ENCODE data around the gene DQX1.
A peak's percentile ranks its signal among the peaks of the same experiment; 100 is the strongest.
"Not testable (repeated sequence)": the region's sequence is repeated elsewhere in the genome, so short reads cannot be mapped to it uniquely, and the experiment has no call there.

Gene DQX1, protein sequence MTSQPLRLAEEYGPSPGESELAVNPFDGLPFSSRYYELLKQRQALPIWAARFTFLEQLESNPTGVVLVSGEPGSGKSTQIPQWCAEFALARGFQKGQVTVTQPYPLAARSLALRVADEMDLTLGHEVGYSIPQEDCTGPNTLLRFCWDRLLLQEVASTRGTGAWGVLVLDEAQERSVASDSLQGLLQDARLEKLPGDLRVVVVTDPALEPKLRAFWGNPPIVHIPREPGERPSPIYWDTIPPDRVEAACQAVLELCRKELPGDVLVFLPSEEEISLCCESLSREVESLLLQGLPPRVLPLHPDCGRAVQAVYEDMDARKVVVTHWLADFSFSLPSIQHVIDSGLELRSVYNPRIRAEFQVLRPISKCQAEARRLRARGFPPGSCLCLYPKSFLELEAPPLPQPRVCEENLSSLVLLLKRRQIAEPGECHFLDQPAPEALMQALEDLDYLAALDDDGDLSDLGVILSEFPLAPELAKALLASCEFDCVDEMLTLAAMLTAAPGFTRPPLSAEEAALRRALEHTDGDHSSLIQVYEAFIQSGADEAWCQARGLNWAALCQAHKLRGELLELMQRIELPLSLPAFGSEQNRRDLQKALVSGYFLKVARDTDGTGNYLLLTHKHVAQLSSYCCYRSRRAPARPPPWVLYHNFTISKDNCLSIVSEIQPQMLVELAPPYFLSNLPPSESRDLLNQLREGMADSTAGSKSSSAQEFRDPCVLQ

DNA sequence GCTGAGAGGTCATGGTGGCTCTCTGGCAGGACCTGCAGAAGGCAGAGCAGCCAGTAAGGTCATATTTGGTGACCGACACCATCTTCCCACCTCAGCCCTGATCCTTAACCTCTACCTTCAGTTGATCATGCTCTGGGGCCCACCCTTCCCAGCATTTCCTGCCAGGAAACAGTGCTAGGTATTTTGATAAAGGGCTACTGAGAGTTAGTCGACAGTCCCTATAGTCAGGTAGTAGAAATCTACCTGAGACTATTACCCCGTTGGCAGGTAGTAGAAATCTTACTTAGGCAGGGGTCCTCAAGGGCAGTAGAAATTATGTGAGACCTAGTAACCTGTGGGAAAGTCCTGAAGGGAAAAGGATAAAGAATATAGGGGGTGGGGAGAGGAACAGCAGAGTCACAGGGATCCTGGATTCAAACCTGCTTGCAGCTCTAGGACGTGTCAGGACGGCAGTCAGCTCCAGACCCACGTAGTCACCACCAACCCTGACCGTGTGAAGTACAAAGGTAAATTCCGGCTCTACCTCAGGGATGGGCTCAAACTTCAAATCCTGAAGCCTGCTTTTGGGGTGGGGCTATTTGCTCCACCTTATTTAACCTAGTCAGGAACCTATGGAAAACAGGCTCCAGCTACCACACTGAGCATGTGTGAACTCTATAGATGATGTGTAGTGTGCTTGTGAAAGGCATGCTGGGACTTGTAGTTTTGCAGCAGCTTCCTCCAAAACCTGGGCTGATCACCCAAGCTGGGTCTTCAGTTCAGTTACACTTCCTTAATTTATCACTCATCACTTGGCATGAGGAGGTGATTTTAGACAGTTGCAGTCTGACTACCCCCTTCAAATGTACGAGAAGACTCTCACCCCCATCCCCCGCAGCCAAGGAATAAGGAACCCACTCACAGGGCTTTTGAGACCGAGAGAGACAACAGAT, at the start of gene DQX1:
TSS of gene DQX1 (minus strand) at position 515 of the 932 bp plus-strand sequence. CDS start at position 13, 502 bp downstream.
- DNase-seq = peak; percentile 67

- no peak for DNase-seq
These were observed 49.3 kb upstream of the DQX1 start for GRCh38 chr2:74575320-74575719.

- peak; percentile 87 for DNase-seq
These were observed 47.9 kb upstream of the DQX1 start for GRCh38 chr2:74573747-74574562.

DNA sequence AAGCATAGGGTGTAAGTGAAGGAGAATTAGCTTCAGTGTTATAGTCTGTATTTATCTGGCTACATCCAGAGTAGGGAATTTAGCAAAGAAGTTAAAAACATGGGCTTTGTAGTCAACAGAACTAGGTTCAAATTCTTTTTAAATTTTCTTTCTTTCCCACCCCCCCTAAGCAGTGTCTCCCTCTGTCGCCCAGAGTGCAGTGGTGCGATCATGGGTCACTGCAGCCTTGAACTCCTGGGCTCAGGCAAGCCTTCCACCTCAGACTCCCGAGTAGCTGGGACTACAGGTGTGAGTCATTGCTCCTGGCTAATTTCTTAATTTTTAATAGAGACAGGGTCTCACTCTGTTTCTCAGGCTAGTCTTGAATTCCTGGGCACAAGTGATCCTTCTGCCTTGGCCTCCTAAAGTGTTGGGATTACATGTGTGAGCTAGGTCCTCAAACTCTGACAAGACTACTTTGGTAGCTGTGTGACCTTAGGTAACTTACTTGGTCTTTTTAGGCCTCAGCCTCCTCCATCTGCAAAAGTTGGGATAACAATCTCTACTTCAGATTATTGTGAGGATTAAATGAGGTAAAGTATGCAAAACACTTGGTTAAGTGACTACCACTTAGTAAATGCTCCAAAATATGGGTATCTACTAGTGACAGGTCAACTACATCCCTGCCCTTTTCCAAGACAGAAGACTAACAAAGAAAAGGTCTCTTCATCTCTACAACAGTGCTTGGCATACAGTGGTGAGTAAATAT, 46.3 kb upstream of the DQX1 start:
- no peak for DNase-seq

DNA sequence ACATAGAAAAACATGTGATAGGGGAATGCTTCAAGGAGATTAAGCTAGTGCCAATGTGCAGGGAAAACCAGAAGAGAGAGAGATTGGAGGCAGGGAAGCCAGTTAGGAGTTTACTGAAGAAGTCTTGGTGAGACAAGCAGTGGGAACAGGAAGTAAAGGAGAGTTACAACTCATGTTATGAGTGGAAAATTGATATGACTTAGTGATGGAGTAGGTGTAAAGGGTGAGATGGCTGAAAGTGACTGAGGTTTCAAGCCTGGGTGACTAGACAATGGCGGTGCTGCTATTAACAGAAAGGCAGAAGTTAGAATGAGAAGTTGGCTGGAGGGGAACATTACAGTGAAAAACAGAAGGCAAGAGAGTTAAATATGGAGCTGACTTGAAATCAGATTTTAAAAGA, 45.0 kb upstream of the DQX1 start:
- no peak for DNase-seq

- no peak for DNase-seq
These were observed 43.7 kb upstream of the DQX1 start for GRCh38 chr2:74569686-74570085.

- DNase-seq = no peak
These were observed 41.9 kb upstream of the DQX1 start for GRCh38 chr2:74567881-74568280.

- DNase-seq = no peak
These were observed 40.7 kb upstream of the DQX1 start for GRCh38 chr2:74566754-74567085.

GRCh38 chr2:74566076-74566753, 40.2 kb upstream of the DQX1 start:
- no peak for DNase-seq

GRCh38 chr2:74564222-74564621, 38.2 kb upstream of the DQX1 start:
- DNase-seq = no peak

DNA sequence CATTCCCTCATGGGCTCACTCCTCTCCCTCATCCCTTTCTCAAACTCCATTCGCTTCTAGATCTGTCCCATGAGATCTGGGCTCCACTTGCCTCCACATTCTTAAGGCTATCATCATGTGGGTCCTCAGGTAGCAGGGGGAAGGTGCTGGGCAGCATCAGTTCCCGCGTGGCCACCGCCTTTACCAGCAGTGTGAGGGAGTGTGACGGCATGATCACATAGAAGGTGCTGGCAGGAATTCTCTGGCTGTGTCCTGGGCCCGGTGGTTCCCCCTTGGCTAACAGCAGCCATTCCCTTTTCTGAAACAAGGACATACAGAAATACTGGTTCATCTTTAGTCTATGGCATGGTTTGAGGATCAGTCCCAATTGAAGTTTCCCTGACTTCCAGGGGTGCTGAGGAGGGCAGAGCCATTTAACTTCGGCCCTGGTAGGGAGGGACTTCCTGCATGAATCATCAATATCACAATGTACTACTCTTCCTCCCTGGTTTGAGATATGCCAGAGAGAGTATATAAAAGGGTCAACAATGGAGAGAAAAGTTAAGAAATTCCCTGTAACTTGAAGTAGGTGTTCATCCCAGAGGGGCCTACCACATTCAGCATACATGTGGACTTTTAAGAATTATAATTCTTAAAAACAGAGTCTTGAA, 36.2 kb upstream of the DQX1 start:
- DNase-seq = no peak

- not testable (repeated sequence) for DNase-seq
These were observed 35.0 kb upstream of the DQX1 start for GRCh38 chr2:74561022-74561421.

- no peak for DNase-seq
These were observed 34.6 kb upstream of the DQX1 start for GRCh38 chr2:74560591-74560990.

GRCh38 chr2:74559912-74560311, 33.9 kb upstream of the DQX1 start:
- DNase-seq = no peak

GRCh38 chr2:74558284-74559230, 32.5 kb upstream of the DQX1 start:
- no peak for DNase-seq

DNA sequence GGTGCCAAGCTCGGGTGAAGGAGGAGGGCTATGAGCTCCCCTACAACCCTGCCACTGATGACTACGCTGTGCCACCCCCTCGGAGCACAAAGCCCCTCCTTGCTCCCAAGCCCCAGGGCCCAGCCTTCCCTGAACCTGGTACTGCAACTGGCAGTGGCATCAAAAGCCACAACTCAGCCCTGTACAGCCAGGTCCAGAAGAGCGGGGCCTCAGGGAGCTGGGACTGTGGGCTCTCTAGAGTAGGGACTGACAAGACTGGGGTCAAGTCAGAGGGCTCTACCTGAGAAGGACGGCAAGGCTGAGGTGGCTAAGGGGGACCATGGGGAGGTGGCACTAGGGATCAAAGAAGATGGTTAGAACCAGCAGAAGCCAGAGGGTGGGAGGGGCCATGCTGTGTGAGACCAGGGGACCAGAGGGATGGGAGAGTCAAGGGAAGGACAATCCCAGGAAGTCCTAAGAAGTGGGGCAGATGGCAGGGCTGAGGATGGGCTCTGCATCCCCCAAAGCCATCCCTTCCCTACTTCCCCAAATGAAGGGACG, 30.9 kb upstream of the DQX1 start:
- no peak for DNase-seq

GRCh38 chr2:74556159-74556558, 30.1 kb upstream of the DQX1 start:
- no peak for DNase-seq

DNA sequence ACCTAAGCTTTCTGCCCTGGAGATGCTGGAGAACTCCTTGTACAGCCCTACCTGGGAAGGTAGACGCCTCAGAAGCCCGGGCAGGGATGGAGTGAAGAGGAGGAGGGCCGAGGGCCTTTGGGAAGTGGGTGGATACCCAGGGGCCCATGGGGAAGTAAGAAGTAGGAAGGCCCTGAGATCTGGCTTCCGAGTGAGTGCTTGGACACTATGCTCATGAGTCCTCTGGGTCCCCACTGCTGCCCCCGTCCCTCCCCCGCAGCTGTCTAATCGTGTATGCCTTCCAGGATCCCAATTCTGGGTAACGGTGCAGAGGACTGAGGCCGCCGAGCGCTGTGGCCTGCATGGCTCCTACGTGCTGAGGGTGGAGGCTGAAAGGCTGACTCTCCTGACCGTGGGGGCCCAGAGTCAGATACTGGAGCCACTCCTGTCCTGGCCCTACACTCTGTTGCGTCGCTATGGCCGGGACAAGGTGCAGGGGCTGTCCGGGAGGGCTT, 29.6 kb upstream of the DQX1 start:
- DNase-seq = no peak

Data from hematopoietic multipotent progenitor cell treated with erythropoietin and hydrocortisone succinate and interleukin-3 and kit ligand, for 8 days (in vitro differentiated cells).